GM06990 (cell line): ENCODE measurements around the gene MED13L.
A peak's percentile ranks its signal among the peaks of the same experiment; 100 is the strongest.

Experiments used
- DNase-seq: peaks from one replicate; pipeline ENCODE4 v3.0.0-alpha.2; 2011; ENCODE audit not compliant: insufficient read length; ENCODE audit errors: extremely low read depth
- H3K27me3 ChIP-seq: replicated peaks from 2 replicates; pipeline ENCODE4 v1.6.0; 2011; ENCODE audit warnings: low read length; ENCODE audit not compliant: control insufficient read depth, insufficient read depth
- H3K36me3 ChIP-seq: 2 replicates; pipeline ENCODE4 v1.5.1; 2011; ENCODE audit warnings: low read length; ENCODE audit not compliant: control insufficient read depth, insufficient read depth
- H3K4me3 ChIP-seq: replicated peaks from 2 replicates; pipeline ENCODE4 v1.5.1; 2011; ENCODE audit warnings: low read depth, mild to moderate bottlenecking, control low read depth, low read length
- CTCF ChIP-seq: IDR thresholded peaks from 2 replicates; pipeline ENCODE4 v1.5.1; 2011; ENCODE audit warnings: low read length, control low read depth, mild to moderate bottlenecking, inconsistent platforms; ENCODE audit not compliant: insufficient read depth, poor library complexity, severe bottlenecking

The MED13L gene

GRCh38 chr12:116087962-116088361 lies 189.5 kb downstream of the MED13L start:
- TF ChIP-seq CTCF, result no peak
- Histone ChIP-seq H3K27me3 (no peaks in the 10 kb centered on the region), H3K36me3 (no peaks in the 10 kb centered on the region), H3K4me3 (no peak overlapping the region)
- DNase-seq, result peak; percentile 23

GRCh38 chr12:116087399-116087798 lies 190.1 kb downstream of the MED13L start:
- Histone ChIP-seq H3K36me3 (no peaks in the 10 kb centered on the region), H3K4me3 (no peak overlapping the region), H3K27me3 (no peaks in the 10 kb centered on the region)
- no peak for DNase-seq
- no peak for TF ChIP-seq CTCF

GRCh38 chr12:116080415-116080814 lies 197.1 kb downstream of the MED13L start:
- Histone ChIP-seq H3K36me3 (no peaks in the 10 kb centered on the region), H3K4me3 (no peak overlapping the region), H3K27me3 (no peaks in the 10 kb centered on the region)
- TF ChIP-seq CTCF, result no peak
- DNase-seq, result no peak

- H3K4me3 ChIP-seq, result no peak overlapping the region
- no peaks in the 10 kb centered on the region for H3K27me3 ChIP-seq
- no peak for DNase-seq
- no peak for TF ChIP-seq CTCF
- H3K36me3 ChIP-seq, result no peaks in the 10 kb centered on the region
These were observed 199.1 kb downstream of the MED13L start for GRCh38 chr12:116078396-116078795.

- Histone ChIP-seq H3K36me3 (no peaks in the 10 kb centered on the region), H3K4me3 (no peak overlapping the region), H3K27me3 (no peaks in the 10 kb centered on the region)
- DNase-seq, result no peak
- TF ChIP-seq CTCF, result no peak
These were observed 200.1 kb downstream of the MED13L start for GRCh38 chr12:116077431-116077830.

GRCh38 chr12:116076399-116076798 lies 201.1 kb downstream of the MED13L start:
- DNase-seq, result no peak
- no peak for TF ChIP-seq CTCF
- H3K36me3 ChIP-seq, result no peaks in the 10 kb centered on the region
- H3K27me3 ChIP-seq, result no peaks in the 10 kb centered on the region
- H3K4me3 ChIP-seq, result no peak overlapping the region
